Epithelial cell of proximal tubule (primary cell): ENCODE data around the gene BBS5. TPM values are rescaled to one million over a fixed set of nuclear protein-coding genes. Genes with fewer than 3 reads are reported as not detected.
"Not testable (repeated sequence)": the region's sequence is repeated elsewhere in the genome, so short reads cannot be mapped to it uniquely, and the experiment has no call there.

Experiments used
- DNase-seq: peaks from one replicate; pipeline ENCODE4 v3.0.0-alpha.2; 2011; ENCODE audit warnings: low read depth
- H3K4me3 ChIP-seq: 2 replicates; pipeline ENCODE4 v1.5.1; 2011; ENCODE audit warnings: low read depth, mild to moderate bottlenecking, low read length
- total RNA-seq: library from RNA; depleted of rRNA; stranded (reverse); fragments of >200 nt; gene quantifications from 2 replicates; pipeline ENCODE4 v1.2.3, GENCODE V29; 2015
- TF ChIP-seq, protein P1 (sequence below): conservative IDR thresholded peaks from 2 replicates; pipeline ENCODE4 v1.5.1; 2012; ENCODE audit warnings: low read depth, mild to moderate bottlenecking, low read length

Gene BBS5
- total RNA-seq, 1 donor from 2014 or later = 3.6 TPM

DNA sequence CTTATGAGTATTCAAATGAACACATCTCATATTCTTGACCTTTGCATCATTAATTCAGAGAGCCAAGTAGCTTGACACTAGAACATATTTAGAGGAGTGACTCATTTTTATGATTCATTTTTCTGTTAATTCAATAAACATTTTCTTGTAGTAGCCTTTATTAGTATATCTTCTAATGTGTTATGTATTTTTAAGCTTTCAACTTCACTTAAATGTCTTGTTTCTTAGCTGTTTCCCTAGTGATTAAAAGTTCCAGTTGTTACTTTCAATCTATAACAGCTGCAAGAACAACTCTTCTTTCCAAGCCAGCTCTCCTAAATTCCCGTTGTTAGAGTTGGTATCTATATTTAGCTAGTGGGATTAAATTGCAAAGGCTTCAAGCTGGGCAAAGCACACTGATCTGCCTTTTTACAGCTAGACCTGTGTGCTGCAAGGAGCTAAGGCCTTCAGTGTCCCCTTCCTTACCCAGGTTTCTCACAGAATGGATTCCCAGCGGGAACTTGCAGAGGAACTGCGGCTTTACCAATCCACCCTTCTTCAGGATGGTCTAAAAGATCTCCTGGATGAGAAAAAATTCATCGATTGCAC is 30.1 kb downstream of the BBS5 start, which contains the start of gene KLHL41:
KLHL41 (plus strand) TSS at position 405 of the 588 bp plus-strand sequence; CDS start at position 482, 77 bp downstream.
- no peak within 1 kb of the TSS for H3K4me3 ChIP-seq
- no peak for DNase-seq
- TF ChIP-seq, protein P1, sequence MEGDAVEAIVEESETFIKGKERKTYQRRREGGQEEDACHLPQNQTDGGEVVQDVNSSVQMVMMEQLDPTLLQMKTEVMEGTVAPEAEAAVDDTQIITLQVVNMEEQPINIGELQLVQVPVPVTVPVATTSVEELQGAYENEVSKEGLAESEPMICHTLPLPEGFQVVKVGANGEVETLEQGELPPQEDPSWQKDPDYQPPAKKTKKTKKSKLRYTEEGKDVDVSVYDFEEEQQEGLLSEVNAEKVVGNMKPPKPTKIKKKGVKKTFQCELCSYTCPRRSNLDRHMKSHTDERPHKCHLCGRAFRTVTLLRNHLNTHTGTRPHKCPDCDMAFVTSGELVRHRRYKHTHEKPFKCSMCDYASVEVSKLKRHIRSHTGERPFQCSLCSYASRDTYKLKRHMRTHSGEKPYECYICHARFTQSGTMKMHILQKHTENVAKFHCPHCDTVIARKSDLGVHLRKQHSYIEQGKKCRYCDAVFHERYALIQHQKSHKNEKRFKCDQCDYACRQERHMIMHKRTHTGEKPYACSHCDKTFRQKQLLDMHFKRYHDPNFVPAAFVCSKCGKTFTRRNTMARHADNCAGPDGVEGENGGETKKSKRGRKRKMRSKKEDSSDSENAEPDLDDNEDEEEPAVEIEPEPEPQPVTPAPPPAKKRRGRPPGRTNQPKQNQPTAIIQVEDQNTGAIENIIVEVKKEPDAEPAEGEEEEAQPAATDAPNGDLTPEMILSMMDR = no peak

DNA sequence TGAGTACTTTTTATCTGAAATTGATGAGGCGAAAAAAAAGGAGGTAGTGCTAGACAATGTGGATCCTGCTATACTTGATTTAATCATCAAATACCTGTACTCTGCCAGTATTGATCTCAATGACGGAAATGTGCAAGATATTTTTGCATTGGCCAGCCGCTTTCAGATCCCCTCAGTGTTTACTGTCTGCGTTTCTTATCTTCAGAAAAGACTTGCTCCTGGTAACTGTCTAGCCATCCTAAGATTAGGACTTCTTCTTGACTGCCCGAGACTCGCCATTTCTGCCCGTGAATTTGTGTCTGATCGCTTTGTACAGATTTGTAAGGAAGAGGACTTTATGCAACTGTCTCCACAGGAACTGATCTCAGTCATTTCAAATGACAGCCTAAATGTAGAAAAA is 30.7 kb downstream of the BBS5 start:
- TF ChIP-seq, protein P1 = no peak
- no peak for DNase-seq
- H3K4me3 ChIP-seq = no peak overlapping the region

DNA sequence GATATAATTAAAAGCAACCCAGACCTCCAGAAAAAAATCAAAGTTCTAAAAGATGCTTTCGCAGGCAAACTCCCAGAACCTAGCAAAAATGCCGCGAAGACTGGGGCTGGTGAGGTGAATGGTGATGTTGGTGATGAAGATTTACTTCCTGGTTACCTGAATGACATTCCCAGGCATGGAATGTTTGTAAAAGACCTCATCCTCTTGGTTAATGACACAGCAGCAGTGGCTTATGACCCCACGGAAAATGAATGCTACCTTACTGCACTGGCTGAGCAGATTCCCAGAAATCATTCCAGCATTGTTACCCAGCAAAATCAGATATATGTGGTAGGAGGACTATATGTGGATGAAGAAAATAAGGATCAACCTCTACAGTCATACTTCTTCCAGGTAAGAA is 31.2 kb downstream of the BBS5 start:
- TF ChIP-seq, protein P1 = no peak
- no peak for DNase-seq
- H3K4me3 ChIP-seq = no peak overlapping the region

DNA sequence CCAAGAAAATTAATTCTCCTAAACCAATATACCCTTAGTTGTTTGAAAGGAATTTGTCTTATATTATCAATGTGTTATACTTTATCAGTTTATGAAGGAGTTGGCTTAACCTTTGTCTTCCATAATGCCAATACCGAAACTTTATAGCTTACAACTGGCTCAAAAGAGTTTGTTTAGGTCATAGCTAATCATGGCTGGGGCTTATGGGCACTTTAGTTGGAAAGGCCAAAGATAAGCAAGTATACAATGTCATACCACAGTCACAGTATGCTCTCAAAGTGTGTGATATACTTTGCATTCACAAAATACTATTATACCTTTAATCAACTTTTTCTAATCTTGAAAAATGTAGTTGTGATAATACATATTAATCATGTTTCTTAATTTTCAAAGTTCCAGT is 32.5 kb downstream of the BBS5 start:
- H3K4me3 ChIP-seq = no peak overlapping the region
- DNase-seq = no peak
- TF ChIP-seq, protein P1 = no peak

DNA sequence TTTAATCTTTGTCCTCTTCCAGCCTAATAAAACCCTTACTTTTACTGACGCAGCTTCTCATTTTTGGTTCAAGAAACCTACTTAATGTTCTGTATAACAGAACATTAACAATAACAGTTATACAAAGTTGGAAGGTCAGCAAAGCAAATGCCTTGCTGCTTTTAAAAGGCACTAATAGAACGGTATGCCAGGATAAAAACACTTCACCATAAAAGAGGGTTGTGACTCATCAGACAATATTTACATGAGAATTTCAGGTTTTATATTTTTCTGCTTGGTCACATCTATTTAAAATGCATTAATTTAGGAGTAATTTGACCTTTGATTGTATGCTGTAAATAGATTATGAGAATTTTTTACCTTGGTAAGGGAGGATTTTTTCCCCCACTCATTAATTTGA is 33.2 kb downstream of the BBS5 start:
- TF ChIP-seq, protein P1 = no peak
- H3K4me3 ChIP-seq = no peak overlapping the region
- DNase-seq = no peak

DNA sequence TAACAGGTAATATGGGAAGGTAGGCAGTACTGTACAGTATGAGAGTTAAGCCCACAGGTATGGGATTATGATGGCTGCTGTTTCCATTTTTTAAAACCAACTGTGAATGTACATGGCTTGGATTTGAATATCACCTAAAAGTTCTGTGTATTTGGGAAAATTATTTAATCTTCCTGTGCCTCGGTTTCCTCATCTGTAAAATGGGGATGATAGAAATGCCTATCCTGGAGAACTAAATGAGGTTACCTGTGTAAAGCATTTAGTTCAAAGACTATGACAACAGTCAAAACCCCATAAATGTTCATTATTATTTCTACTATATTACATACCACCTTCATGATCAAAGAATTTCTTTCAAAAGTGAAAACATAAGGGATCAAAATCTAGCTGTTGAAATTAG is 33.8 kb downstream of the BBS5 start:
- no peak for DNase-seq
- TF ChIP-seq, protein P1 = no peak
- H3K4me3 ChIP-seq = no peak overlapping the region

DNA sequence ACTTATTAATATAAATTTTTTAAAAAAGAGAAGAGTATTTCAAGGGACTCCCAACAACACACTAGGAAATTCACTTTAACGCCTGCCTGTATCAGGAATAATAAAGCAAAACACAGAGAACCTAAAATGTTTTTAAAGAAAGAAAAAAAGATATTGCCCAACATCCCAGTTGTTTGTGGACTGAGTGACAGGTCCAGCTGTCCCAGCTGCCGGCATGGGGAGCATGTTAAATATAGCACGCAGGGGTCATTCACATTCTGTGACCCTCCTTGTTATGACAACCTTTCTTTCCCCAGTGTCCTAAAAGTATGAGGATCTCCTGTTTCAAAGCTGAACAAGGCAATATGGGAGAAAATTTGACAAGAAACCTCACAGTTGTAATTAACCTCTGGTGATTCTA is 34.6 kb downstream of the BBS5 start:
- no peak for DNase-seq
- TF ChIP-seq, protein P1 = no peak
- H3K4me3 ChIP-seq = no peak overlapping the region

DNA sequence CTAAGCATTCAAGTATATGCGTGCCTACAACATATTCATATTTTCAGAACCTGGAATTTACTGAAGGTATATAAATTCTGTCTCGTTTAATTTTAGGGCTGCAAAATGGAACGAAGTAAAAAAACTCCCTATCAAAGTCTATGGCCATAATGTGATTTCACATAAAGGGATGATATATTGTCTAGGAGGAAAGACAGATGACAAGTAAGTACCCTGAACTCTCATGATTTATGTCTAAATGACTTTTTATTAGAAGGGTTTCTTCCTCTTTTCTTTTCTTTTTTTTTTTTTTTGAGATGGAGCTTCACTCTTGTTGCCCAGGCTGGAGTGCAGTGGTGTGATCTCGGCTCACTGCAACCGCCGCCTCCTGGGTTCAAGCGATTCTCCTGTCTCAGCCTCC is 35.5 kb downstream of the BBS5 start:
- H3K4me3 ChIP-seq, DNase-seq: not testable (repeated sequence)

DNA sequence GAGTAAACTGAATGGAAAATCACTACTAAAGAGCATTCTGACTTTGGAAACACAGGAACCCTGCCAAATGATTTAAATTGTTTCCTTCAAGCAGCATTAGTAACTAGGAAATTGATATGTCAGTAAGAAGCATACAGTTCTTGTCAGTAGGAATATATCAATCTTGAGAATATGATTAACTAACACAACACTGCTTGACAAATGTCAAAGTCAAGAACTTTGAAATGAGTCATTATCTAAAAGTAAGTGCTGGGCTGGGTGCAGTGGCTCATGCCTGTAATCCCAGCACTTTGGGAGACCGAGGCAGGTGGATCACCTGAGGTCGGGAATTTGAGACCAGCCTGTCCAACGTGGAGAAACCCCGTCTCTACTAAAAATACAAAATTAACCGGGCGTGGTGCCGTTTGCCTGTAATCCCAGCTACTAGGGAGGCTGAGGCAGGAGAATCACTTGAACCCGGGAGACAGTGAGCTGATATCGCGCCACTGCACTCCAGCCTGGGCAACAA is 37.2 kb downstream of the BBS5 start:
- not testable (repeated sequence) for H3K4me3 ChIP-seq, DNase-seq
